SK-N-SH treated with all-trans-retinoic acid at 6 μM for 48 hours (cell line): ENCODE measurements around the gene KRTAP9-3.

Source experiments
- ARNTL ChIP-seq: fragments of 450-650 bp; formaldehyde crosslinking; IDR thresholded peaks from 2 replicates; pipeline ENCODE4 v1.5.0; 2020; ENCODE audit warnings: low read depth, mild to moderate bottlenecking, moderate library complexity, borderline replicate concordance
- ESRRG ChIP-seq: fragments of 250-450 bp; sonication (Bioruptor Pico); IDR thresholded peaks from 2 replicates; pipeline ENCODE4 v1.6.1; 2021; ENCODE audit warnings: mild to moderate bottlenecking
- PATZ1 ChIP-seq: fragments of 250-450 bp; sonication (Bioruptor Pico); IDR thresholded peaks from 2 replicates; pipeline ENCODE4 v1.8.0; 2020; ENCODE audit warnings: mild to moderate bottlenecking, moderate library complexity, borderline replicate concordance
- PPARA ChIP-seq: fragments of 250-450 bp; sonication (Bioruptor Pico); IDR thresholded peaks from 2 replicates; pipeline ENCODE4 v1.5.0; 2020; ENCODE audit warnings: mild to moderate bottlenecking, borderline replicate concordance
- RARB ChIP-seq: fragments of 250-450 bp; sonication (Bioruptor Pico); IDR thresholded peaks from 2 replicates; pipeline ENCODE4 v1.8.0; 2021; ENCODE audit warnings: mild to moderate bottlenecking, moderate library complexity
- SNAI2 ChIP-seq: fragments of 250-450 bp; sonication (Bioruptor Pico); IDR thresholded peaks from 2 replicates; pipeline ENCODE4 v1.5.0; 2020; ENCODE audit warnings: mild to moderate bottlenecking, moderate library complexity
- TOX ChIP-seq: fragments of 250-450 bp; sonication (Bioruptor Pico); IDR thresholded peaks from 2 replicates; pipeline ENCODE4 v1.8.0; 2021; ENCODE audit warnings: mild to moderate bottlenecking, moderate library complexity, borderline replicate concordance
- ZC3H10 ChIP-seq: fragments of 250-450 bp; sonication (Bioruptor Pico); IDR thresholded peaks from 2 replicates; pipeline ENCODE4 v1.5.1; 2021; ENCODE audit warnings: mild to moderate bottlenecking, moderate library complexity
- ZNF70 ChIP-seq: fragments of 450-650 bp; formaldehyde crosslinking; IDR thresholded peaks from 2 replicates; pipeline ENCODE4 v1.5.0; 2020; ENCODE audit warnings: mild to moderate bottlenecking, moderate library complexity
- TF ChIP-seq, protein P1 (sequence below): fragments of 250-450 bp; sonication (Bioruptor Pico); IDR thresholded peaks from 2 replicates; pipeline ENCODE4 v1.5.1; 2021; ENCODE audit warnings: mild to moderate bottlenecking, moderate library complexity
- TF ChIP-seq, protein P2 (sequence below): fragments of 250-450 bp; sonication (Bioruptor Pico); IDR thresholded peaks from 2 replicates; pipeline ENCODE4 v1.5.1; 2020; ENCODE audit warnings: low read depth, mild to moderate bottlenecking, moderate library complexity

DNA sequence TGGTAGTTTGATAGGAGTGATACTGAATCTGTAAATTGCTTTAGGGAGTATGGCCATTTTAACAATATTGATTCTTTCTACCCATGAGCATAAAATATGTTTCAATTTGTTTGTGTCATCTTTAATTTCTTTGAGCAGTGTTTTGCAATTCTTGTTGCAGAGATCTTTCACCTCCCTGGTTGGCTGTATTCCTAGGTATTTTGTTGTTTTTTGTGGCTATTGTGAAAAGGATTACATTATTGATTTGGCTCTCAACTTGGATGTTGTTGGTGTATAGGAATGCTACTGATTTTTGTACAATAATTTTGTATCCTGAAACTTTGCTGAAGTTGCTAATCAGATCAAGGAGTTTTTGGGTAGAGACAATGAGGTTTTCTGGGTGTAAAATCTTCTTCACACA lies 26.2 kb downstream of the KRTAP9-3 start:
- TF ChIP-seq ZNF70 (CRISPR knock-in tag) (no peak), TOX (no peak), ZC3H10 (CRISPR knock-in tag) (no peak), RARB (CRISPR knock-in tag) (no peak), PATZ1 (CRISPR knock-in tag) (no peak), SNAI2 (no peak), ESRRG (CRISPR knock-in tag) (no peak), PPARA (CRISPR knock-in tag) (no peak), ARNTL (CRISPR knock-in tag) (no peak)
- TF ChIP-seq, protein P1, sequence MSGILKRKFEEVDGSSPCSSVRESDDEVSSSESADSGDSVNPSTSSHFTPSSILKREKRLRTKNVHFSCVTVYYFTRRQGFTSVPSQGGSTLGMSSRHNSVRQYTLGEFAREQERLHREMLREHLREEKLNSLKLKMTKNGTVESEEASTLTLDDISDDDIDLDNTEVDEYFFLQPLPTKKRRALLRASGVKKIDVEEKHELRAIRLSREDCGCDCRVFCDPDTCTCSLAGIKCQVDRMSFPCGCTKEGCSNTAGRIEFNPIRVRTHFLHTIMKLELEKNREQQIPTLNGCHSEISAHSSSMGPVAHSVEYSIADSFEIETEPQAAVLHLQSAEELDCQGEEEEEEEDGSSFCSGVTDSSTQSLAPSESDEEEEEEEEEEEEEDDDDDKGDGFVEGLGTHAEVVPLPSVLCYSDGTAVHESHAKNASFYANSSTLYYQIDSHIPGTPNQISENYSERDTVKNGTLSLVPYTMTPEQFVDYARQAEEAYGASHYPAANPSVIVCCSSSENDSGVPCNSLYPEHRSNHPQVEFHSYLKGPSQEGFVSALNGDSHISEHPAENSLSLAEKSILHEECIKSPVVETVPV (CRISPR knock-in tag): no peak
- TF ChIP-seq, protein P2, sequence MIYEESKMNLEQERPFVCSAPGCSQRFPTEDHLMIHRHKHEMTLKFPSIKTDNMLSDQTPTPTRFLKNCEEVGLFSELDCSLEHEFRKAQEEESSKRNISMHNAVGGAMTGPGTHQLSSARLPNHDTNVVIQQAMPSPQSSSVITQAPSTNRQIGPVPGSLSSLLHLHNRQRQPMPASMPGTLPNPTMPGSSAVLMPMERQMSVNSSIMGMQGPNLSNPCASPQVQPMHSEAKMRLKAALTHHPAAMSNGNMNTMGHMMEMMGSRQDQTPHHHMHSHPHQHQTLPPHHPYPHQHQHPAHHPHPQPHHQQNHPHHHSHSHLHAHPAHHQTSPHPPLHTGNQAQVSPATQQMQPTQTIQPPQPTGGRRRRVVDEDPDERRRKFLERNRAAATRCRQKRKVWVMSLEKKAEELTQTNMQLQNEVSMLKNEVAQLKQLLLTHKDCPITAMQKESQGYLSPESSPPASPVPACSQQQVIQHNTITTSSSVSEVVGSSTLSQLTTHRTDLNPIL (CRISPR knock-in tag): no peak
